SU-DHL-6 (cell line): ENCODE data around the gene RPGR.

Experiments used
- EZH2phosphoT487 ChIP-seq: fragments of 200-600 bp; sonication (generic), shearing (Covaris generic); conservative IDR thresholded peaks from 2 replicates; pipeline ENCODE4 v1.6.1; 2018; ENCODE audit warnings: mild to moderate bottlenecking, antibody characterized with exemption, low read length, moderate library complexity, mixed read lengths
- TF ChIP-seq, protein P1 (sequence below): fragments of 200-600 bp; sonication (generic); IDR thresholded peaks from one replicate; pipeline ENCODE4 v1.5.1; 2017; ENCODE audit warnings: antibody characterized with exemption, mild to moderate bottlenecking, low read length, moderate library complexity; ENCODE audit not compliant: insufficient read depth, poor library complexity, severe bottlenecking

DNA sequence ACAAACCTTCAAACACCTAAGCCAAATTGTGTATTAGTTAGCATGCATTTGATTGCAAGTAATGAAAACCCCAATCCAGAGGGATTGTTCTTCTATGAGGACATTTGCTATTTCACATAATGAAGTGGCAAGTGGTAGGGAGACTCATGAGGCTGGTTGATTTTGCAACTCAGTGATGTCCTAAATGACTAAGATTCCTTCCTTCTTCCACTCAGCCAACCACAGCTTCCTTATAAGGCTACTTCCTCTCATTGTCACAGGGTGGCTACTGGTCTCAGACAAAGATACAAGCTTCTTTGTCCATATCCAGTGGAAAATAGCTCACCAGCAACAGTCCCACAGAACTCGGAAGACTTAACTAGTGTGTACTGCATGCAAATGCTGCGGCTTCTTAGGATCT, 19.8 kb upstream of the RPGR start:
- TF ChIP-seq, protein P1, sequence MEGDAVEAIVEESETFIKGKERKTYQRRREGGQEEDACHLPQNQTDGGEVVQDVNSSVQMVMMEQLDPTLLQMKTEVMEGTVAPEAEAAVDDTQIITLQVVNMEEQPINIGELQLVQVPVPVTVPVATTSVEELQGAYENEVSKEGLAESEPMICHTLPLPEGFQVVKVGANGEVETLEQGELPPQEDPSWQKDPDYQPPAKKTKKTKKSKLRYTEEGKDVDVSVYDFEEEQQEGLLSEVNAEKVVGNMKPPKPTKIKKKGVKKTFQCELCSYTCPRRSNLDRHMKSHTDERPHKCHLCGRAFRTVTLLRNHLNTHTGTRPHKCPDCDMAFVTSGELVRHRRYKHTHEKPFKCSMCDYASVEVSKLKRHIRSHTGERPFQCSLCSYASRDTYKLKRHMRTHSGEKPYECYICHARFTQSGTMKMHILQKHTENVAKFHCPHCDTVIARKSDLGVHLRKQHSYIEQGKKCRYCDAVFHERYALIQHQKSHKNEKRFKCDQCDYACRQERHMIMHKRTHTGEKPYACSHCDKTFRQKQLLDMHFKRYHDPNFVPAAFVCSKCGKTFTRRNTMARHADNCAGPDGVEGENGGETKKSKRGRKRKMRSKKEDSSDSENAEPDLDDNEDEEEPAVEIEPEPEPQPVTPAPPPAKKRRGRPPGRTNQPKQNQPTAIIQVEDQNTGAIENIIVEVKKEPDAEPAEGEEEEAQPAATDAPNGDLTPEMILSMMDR = no peak
- TF ChIP-seq EZH2phosphoT487 = no peak
